Measurements from ENCODE around the gene NEDD4L. TPM values are rescaled to one million over a fixed set of nuclear protein-coding genes. Genes with fewer than 3 reads are reported as not detected.
A peak's percentile ranks its signal among the peaks of the same experiment; 100 is the strongest.

Gene NEDD4L
- total RNA-seq, 4 donors from 2014 or later = 22.7 to 39.9 (median 34.7) TPM

- H3K27me3 ChIP-seq = no peaks in the 10 kb centered on the region
- 88% methylated on average over 9 of the region's 9 CpGs for WGBS
- no peak overlapping the region for H3K27ac ChIP-seq (replicated peaks in 1 of 4)
- peak; percentile 89 for DNase-seq (ENCODE audit: extremely low spot score)
- peaks cover 0 to 11% (median 6%) of the 10 kb centered on the region in 4 donors for H3K4me1 ChIP-seq
- no peak overlapping the region for H3K4me3 ChIP-seq
- no peaks in the 10 kb centered on the region for H3K36me3 ChIP-seq
- intact Hi-C loops (cut with DNase I) = no loop called here
- TF ChIP-seq POLR2A (IDR thresholded peaks at IDR 0.05; ENCODE audit: low read depth) = no peak
- no peaks in the 10 kb centered on the region for H3K9me3 ChIP-seq
These were observed 191.0 kb downstream of the NEDD4L start for GRCh38 chr18:58235001-58235436.

- H3K27me3 ChIP-seq = no peaks in the 10 kb centered on the region
- H3K4me1 ChIP-seq = peaks cover 0 to 13% (median 10%) of the 10 kb centered on the region in 4 donors
- peak; percentile 8 for DNase-seq (ENCODE audit: extremely low spot score)
- WGBS = 74% methylated on average over 1 of the region's 1 CpG
- TF ChIP-seq POLR2AphosphoS5 (IDR thresholded peaks at IDR 0.05) (no peak), CTCF (IDR thresholded peaks at IDR 0.05) (no peak), POLR2A (IDR thresholded peaks at IDR 0.05; ENCODE audit: low read depth) (no peak), EP300 (IDR thresholded peaks at IDR 0.05) (no peak)
- no peak overlapping the region for H3K27ac ChIP-seq (replicated peaks in 1 of 4)
- no peaks in the 10 kb centered on the region for H3K9me3 ChIP-seq
- H3K4me3 ChIP-seq = no peak overlapping the region
- no peaks in the 10 kb centered on the region for H3K36me3 ChIP-seq
- intact Hi-C loops (cut with DNase I) = no loop called here
These were observed 195.9 kb downstream of the NEDD4L start for GRCh38 chr18:58239879-58240278.

- TF ChIP-seq POLR2AphosphoS5 (IDR thresholded peaks at IDR 0.05) = no peak
- TF ChIP-seq CTCF (IDR thresholded peaks at IDR 0.05) = no peak
- no peak for TF ChIP-seq EP300 (IDR thresholded peaks at IDR 0.05)
- TF ChIP-seq POLR2A (IDR thresholded peaks at IDR 0.05; ENCODE audit: low read depth) = no peak
- no peak overlapping the region for H3K4me3 ChIP-seq
- peaks cover 0 to 13% (median 10%) of the 10 kb centered on the region in 4 donors for H3K4me1 ChIP-seq
- WGBS = 86% methylated on average over 5 of the region's 6 CpGs
- H3K9me3 ChIP-seq = no peaks in the 10 kb centered on the region
- peak; percentile 89 for DNase-seq (ENCODE audit: extremely low spot score)
- no peaks in the 10 kb centered on the region for H3K36me3 ChIP-seq
- intact Hi-C loops (cut with DNase I) = no loop called here
- no peak overlapping the region for H3K27ac ChIP-seq (replicated peaks in 1 of 4)
- no peaks in the 10 kb centered on the region for H3K27me3 ChIP-seq
These were observed 197.1 kb downstream of the NEDD4L start for GRCh38 chr18:58241026-58241679.

- TF ChIP-seq POLR2AphosphoS5 (IDR thresholded peaks at IDR 0.05) = no peak
- TF ChIP-seq EP300 (IDR thresholded peaks at IDR 0.05) = no peak
- TF ChIP-seq POLR2A (IDR thresholded peaks at IDR 0.05; ENCODE audit: low read depth) = no peak
- no peak for TF ChIP-seq CTCF (IDR thresholded peaks at IDR 0.05)
- no peaks in the 10 kb centered on the region for H3K9me3 ChIP-seq
- H3K27ac ChIP-seq (replicated peaks in 1 of 4) = no peak overlapping the region
- no peaks in the 10 kb centered on the region for H3K27me3 ChIP-seq
- WGBS = 45% methylated on average over 6 of the region's 6 CpGs
- intact Hi-C loops (cut with DNase I) = no loop called here
- peak; percentile 72 for DNase-seq (ENCODE audit: extremely low spot score)
- no peaks in the 10 kb centered on the region for H3K36me3 ChIP-seq
- H3K4me1 ChIP-seq = peaks cover 0 to 18% (median 12%) of the 10 kb centered on the region in 4 donors
- no peak overlapping the region for H3K4me3 ChIP-seq
These were observed 197.9 kb downstream of the NEDD4L start for GRCh38 chr18:58241877-58242276.

- no peaks in the 10 kb centered on the region for H3K9me3 ChIP-seq
- intact Hi-C loops (cut with DNase I) = no loop called here
- peak; percentile 85 for DNase-seq (ENCODE audit: extremely low spot score)
- H3K27me3 ChIP-seq = no peaks in the 10 kb centered on the region
- no peak overlapping the region for H3K4me3 ChIP-seq
- TF ChIP-seq POLR2AphosphoS5 (IDR thresholded peaks at IDR 0.05) = no peak
- TF ChIP-seq CTCF (IDR thresholded peaks at IDR 0.05) = no peak
- no peak for TF ChIP-seq EP300 (IDR thresholded peaks at IDR 0.05)
- TF ChIP-seq POLR2A (IDR thresholded peaks at IDR 0.05; ENCODE audit: low read depth) = no peak
- no peak overlapping the region for H3K27ac ChIP-seq (replicated peaks in 1 of 4)
- H3K36me3 ChIP-seq = no peaks in the 10 kb centered on the region
- H3K4me1 ChIP-seq = peaks cover 0 to 24% (median 17%) of the 10 kb centered on the region in 4 donors
- WGBS = 93% methylated on average over 12 of the region's 12 CpGs
These were observed 198.4 kb downstream of the NEDD4L start for GRCh38 chr18:58242435-58242834.

Measured in esophagus muscularis mucosa (tissue), 4 donors.